Stimulated activated CD4-positive, alpha-beta T cell treated with anti-CD3 and anti-CD28 coated beads, TNF-alpha, amount 100 ng/mL, for 4 hours (primary cell): ENCODE measurements around the gene DHRS7C.
"Not testable (repeated sequence)": the region's sequence is repeated elsewhere in the genome, so short reads cannot be mapped to it uniquely, and the experiment has no call there.

ENCODE experiments used
- DNase-seq, 3 experiments: peaks; one replicate each; pipeline ENCODE4 v3.0.0-alpha.2; 2020; ENCODE audit warnings: low read depth in 3 of 3

Gene DHRS7C

DNA sequence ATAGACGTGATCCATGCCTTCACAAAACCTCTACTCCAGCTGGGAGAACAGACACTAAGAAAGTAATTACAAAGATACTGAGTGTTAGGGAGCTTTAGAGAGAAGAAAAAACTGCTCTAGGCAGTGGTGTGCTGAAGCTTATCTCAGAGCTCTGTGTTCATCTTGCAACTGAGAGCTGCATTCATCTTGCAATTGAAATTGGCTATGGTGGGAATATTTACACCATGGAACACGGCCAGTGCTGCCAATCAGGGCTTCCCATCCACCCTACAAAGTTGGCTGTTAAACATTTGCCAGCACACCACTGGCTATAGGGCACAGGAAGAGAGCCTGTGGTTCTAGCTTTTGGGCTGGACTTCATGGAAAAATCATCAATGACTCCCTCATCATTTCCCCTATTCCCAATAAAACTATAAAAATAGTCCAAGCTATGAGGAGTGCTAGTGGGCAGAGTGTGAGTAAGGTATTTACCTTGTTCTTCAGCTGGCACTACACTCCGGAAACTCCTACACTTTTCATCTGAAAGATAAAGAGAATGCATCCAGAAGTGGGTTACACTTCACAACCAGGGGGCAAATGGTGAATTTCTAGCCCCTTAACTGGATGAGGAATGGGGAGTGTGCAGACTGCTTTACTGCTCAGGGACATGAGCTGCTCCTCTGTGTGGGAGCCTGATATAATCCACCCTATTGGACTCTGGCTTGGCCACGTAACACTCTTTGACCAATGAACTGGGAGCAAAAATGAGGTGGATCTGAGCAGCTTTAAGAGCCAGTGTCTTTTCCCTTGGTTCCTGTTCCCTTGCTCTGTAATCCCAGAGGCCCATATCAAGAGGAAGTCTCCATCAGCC lies 18.9 kb upstream of the DHRS7C start:
- DNase-seq = no peak

DNA sequence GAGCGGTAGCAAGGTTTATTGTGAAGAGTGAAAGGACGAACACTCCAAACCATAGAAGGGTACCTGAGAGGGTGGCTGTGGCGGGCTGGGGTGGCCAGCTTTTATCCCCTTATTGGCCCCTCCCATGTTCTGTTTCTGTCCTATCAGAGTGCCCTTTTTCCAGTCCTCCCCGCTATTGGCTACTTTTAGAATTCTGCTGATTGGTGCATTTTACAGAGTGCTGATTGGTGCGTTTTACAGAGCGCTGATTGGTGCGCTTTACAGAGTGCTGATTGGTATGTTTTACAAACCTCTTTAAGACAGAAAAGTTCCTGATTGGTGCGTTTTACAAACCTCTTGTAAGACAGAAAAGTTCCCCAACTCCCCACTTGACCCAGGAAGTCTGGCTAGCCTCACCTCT lies 18.0 kb upstream of the DHRS7C start:
- no peak for DNase-seq

GRCh38 chr17:9806699-9807098 lies 15.3 kb upstream of the DHRS7C start:
- no peak for DNase-seq

DNA sequence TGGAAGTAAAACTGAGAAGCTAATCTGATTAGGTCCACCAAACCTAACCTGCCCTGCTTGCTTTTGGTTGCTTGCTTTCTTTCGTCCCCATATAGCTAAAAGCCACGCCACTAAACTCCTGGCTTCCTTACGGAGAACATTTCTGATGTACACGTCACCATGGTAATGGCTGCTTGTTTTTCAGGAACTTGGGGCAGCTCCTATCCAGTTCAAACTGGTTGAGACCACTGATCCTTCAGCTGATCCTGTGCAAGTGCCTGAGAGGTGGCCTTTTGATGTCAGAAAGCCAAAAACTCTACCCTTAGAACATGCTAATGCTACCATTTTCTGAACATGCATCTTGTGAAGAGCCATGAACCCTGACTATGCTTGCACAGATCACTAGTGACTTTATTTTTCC lies 14.4 kb upstream of the DHRS7C start:
- no peak for DNase-seq

GRCh38 chr17:9802697-9803096 lies 11.3 kb upstream of the DHRS7C start:
- no peak for DNase-seq

DNA sequence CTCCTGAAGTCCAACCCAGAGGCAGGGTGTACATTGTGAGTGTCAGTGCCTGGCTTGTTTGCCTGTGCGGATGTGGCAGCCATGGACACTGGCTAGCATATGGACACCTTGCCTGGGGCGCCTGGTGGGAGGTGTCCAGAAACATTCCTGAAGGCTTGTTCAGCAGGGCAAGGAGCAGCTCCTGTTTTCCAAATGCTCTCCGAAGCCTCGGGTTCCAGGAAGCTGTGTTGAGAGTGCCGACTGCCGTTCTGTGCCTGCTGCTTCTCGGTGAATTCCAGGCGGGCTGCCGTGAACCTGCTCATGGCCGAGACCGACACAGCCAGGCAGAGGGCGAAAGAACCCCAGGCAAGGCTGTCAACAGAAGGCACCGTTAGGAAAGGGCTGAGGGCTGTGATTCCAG lies 10.9 kb upstream of the DHRS7C start:
- no peak for DNase-seq

- DNase-seq = no peak
Observed at GRCh38 chr17:9801505-9801904, 10.1 kb upstream of the DHRS7C start.

DNA sequence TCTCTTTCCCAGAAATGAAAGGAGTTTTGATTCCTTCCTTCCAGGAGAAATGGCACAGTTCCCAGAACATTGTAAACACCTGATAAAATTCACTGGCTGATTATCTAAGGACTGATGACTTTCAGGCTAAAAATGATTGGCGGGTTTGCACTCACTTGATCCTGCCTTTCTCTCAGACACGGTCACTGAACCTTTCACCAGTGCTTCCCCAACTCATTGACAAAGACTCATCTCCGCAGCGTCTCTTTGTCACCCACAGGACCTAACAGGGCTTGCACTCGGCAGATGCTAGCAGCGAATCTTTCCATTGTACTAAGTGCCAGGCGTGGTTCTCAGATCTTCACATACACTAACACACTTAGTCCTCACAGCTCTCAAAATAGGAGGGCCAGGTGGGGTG lies 7.3 kb upstream of the DHRS7C start:
- no peak for DNase-seq

DNA sequence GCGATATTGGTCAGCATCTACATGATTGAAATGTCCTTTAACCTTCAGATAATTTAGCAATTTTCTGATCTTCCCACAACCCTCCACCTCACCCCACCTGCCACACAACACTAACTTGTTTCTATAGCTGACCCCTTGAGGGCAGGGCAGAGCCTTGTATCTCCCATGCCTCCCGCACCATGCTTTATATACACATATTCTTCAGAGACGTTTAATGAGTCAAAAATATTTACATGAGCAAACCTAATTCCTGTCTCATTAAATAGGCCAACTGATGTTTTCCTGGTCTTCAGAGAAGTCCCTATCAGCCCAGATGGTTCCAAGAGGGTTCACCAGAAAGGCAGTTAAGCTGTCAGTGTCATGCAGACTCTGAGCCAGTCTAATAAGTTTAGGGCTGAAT lies 6.6 kb upstream of the DHRS7C start:
- no peak for DNase-seq

- DNase-seq = no peak
Observed at GRCh38 chr17:9792181-9792840, 919 bp upstream of the DHRS7C start.

- DNase-seq = no peak
Observed at GRCh38 chr17:9790316-9790715, 1.1 kb downstream of the DHRS7C start.

DNA sequence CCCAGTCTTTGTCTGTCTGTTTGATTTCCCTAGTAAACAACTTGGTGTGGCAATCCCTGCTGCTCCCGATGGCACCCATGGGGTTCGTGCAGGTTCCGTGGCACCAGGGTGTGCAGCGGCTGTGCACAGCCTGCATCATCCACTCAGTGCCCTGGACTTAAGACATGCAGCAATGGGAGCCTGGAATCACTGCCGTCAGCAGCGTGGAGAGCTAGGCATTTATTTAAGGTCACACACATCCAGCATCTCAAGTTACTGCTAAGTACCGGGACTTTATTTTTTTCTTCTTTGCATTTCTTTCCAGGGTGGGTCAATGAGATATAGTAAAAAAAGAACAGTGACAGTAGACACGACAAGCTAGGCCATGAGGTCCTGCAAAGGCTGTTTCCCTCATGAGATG lies 2.8 kb downstream of the DHRS7C start:
- DNase-seq = no peak

DNA sequence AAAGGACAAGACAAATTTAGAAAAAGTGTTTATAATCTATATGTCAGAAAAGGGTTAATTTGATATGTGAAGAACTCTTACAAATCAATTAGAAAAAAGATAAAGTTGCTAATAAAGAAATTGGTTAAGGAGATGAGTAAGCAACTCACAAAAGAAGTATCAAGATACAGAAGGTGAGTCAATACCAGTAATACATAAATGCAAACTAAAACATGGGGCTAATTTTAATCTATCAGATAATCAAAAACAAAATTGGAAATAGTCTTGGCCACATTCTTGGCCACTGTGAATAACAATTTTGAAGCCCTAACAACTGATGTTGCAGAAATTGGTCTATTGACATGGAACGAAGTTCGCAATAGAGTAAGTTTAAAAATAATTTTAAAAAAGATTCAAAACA lies 6.8 kb downstream of the DHRS7C start:
- no peak for DNase-seq

GRCh38 chr17:9783465-9783864 lies 7.9 kb downstream of the DHRS7C start:
- DNase-seq = not testable (repeated sequence)

- DNase-seq = no peak
Observed at GRCh38 chr17:9783050-9783449, 8.3 kb downstream of the DHRS7C start.

DNA sequence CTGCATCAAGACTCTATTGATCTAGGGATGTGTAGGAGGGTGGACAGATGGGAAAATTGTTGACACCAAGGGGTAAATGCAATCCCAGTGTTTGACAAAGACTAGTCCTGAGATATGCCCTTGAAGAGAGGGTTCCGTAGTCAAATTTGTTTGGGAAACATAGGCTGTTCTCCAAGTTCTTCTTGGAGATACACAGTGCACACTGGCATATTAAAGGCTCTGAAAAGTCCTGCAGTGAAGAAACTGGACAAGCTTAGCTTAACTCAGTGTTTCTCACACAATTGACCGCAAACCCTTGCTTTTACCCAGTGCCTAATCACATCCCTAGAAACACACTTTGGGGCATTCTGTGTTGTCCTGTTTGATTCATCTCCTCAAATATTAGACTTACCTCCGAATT lies 10.8 kb downstream of the DHRS7C start:
- DNase-seq = no peak

DNA sequence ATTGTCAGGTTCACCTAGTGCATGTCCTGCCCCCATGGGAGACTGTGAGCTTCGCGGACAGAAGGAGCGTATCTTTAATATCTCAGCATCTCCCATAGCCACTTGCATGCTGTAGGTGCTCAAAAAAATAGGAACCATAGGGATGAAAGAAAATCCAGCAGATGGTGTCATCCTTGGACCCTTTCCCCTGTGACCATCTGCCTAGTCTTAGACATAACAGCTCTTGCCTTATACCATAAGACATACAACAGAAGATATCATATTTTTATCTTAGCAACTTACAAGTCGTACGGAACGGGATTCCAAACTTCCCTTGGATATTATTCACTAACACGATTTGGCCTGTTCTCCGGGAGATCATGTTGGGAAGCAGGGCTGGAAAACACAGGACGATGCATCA lies 14.5 kb downstream of the DHRS7C start:
- DNase-seq = no peak

GRCh38 chr17:9772658-9773057 lies 18.7 kb downstream of the DHRS7C start:
- no peak for DNase-seq

DNA sequence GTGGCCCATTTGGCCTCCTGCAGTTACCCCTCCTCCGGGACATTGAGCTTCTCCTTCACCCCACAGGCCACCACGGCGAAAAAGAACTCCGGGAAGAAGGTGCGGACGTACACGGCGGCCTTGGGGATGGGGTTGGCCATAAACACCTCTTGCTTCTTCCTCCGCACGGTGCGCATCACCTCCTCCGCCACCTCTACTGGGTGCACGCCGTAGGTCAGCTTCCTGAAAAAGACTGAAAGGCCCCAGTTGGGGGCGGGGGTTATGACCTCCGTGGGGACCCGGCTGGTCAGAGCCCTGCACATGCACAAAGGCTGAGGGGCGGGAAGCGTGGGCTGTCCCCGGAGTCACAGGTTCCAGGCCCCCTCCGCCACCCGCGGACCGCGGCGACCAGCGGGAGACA lies 19.9 kb downstream of the DHRS7C start:
- no peak for DNase-seq

DNA sequence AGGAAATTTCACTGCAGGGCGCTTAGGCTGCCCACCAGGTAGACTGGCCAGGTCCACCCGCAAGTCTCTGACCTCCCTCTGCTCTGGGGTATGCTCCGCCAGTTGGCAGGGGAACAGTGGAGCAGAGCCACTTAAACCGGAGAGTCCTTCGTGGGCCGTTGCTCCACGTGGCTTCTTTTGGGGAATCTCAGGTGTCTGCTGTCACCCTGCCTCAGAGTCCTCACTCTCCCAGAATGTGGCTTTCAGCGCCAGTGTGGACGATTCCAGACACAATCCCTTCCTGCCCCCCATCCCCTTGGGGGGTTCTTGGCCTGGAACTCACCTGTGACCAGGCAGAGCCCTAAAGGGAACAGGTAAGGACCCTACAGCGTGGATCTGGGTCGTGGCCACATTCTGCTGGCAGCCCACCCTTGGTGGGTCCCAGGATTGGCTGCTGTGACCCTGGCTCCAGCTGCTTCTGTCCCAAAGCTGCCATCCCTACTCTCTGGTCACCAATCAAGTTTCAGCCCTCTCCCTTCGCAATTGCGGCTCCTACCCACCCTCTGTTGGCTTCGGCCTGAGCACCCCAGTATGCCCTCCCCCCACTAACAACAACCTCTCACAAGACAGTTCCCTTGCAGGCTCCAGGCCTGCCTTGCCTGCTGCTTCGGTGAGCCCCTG lies 22.2 kb downstream of the DHRS7C start:
- DNase-seq = no peak

GRCh38 chr17:9768381-9768934 lies 22.9 kb downstream of the DHRS7C start:
- no peak for DNase-seq

GRCh38 chr17:9767432-9767991 lies 23.9 kb downstream of the DHRS7C start:
- DNase-seq = no peak
